ENCODE measurements around the gene ITGB8.

DNA sequence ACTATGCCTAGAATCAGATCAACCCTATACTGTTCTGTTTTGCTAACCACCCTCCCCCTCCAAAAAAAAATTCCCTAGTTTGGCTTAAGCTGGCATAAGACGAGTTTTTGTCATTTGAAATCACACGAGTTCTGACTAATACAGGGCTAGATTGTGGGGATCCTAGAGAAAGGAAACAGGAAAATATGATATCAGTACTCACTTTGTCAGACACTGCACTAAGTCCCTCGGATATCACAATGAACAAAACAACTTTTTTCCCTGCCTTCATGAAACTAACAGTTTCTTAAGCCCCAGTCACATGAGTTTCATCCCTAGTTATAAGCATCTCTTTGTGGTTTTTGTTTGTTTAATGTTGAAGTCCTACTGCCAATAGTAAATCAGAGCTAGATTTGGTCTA lies 118.5 kb downstream of the ITGB8 start:
- no peak for TF ChIP-seq EZH2 (IDR thresholded peaks at IDR 0.05)
- TF ChIP-seq POLR2AphosphoS5 (IDR thresholded peaks at IDR 0.05; ENCODE audit: borderline replicate concordance, low read depth, low read length): no peak
- no peak for TF ChIP-seq FOXP2 (optimal IDR thresholded peaks at IDR 0.05; ENCODE audit: control extremely low read depth, extremely low read length, insufficient read depth)

All from SK-N-MC (cell line).